GM23248 (cell line): Measurements from ENCODE around the gene SLC22A3.

Experiments
- EZH2 ChIP-seq: fragments of 200-600 bp; sonication (generic); IDR thresholded peaks from 2 replicates; pipeline ENCODE4 v1.6.1; 2018; ENCODE audit warnings: antibody characterized with exemption, mild to moderate bottlenecking; ENCODE audit not compliant: insufficient read depth, poor library complexity, severe bottlenecking
- EZH2phosphoT487 ChIP-seq: fragments of 200-600 bp; sonication (generic); IDR thresholded peaks from 2 replicates; pipeline ENCODE4 v1.6.1; 2018; ENCODE audit warnings: antibody characterized with exemption, moderate library complexity, mild to moderate bottlenecking, low read depth; ENCODE audit not compliant: insufficient read depth

GRCh38 chr6:160418370-160418769, 70.2 kb downstream of the SLC22A3 start:
- TF ChIP-seq EZH2 (no peak), EZH2phosphoT487 (no peak)
